SU-DHL-6 (cell line): ENCODE measurements around the gene SERPINA10.

Experiments
- CTCF ChIP-seq: fragments of 200-600 bp; sonication (generic); IDR thresholded peaks from one replicate; pipeline ENCODE4 v1.5.1; 2017; ENCODE audit warnings: antibody characterized with exemption, mild to moderate bottlenecking, low read length, moderate library complexity; ENCODE audit not compliant: insufficient read depth, poor library complexity, severe bottlenecking
- EZH2phosphoT487 ChIP-seq: fragments of 200-600 bp; sonication (generic), shearing (Covaris generic); conservative IDR thresholded peaks from 2 replicates; pipeline ENCODE4 v1.6.1; 2018; ENCODE audit warnings: mild to moderate bottlenecking, antibody characterized with exemption, low read length, moderate library complexity, mixed read lengths

DNA sequence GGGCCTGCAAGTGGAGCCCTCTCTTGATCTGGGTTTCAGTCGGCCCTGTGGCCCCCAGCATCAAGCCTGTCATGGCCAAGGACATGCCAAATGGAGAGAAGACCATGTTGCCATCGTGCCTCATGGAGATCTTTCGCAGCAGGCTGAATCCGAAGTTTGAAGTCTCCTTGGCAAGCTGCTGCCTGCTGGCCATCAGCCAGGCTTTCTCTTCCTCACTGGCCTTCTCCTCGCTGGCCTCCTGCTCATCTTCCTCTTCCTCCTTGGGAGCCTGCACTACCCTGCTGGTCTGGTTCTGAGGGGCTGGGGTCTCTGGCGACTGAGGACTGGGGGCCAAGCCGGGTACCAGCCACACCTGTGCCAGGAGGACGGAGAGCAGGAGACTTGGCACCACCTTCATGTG is 2.9 kb downstream of the SERPINA10 start:
- TF ChIP-seq EZH2phosphoT487 (no peak), CTCF (no peak)
